Neural cell (in vitro differentiated cells): ENCODE measurements around the gene MAVS. TPM values are rescaled to one million over a fixed set of nuclear protein-coding genes. Genes with fewer than 3 reads are reported as not detected.

Experiments used
- H2AFZ ChIP-seq: fragments of 200-600, 300-800 bp; sonication (generic), shearing (Covaris generic); 2 replicates; pipeline ENCODE4 v1.6.0; 2014; ENCODE audit warnings: low read depth, mild to moderate bottlenecking, antibody characterized with exemption, low read length, moderate library complexity
- H3F3A ChIP-seq: fragments of 200-600 bp; shearing (Covaris generic); 2 replicates; pipeline ENCODE4 v1.6.1; 2016; ENCODE audit warnings: mild to moderate bottlenecking, moderate library complexity, mixed read lengths, antibody characterized with exemption, low read length; ENCODE audit not compliant: insufficient read depth, poor library complexity, severe bottlenecking
- H3K27ac ChIP-seq: fragments of 200-600, 300-800 bp; sonication (generic), shearing (Covaris generic); 2 replicates; pipeline ENCODE4 v1.5.1; 2014; ENCODE audit warnings: mild to moderate bottlenecking, low read length, moderate library complexity
- H3K27me3 ChIP-seq: fragments of 300-800, 200-600 bp; sonication (generic), shearing (Covaris generic); 2 replicates; pipeline ENCODE4 v1.6.0; 2014; ENCODE audit warnings: mild to moderate bottlenecking, low read depth, low read length, moderate library complexity; ENCODE audit not compliant: insufficient read depth
- H3K36me3 ChIP-seq: fragments of 300-800, 200-600 bp; sonication (generic), shearing (Covaris generic); 2 replicates; pipeline ENCODE4 v1.5.1; 2014; ENCODE audit warnings: mild to moderate bottlenecking, antibody characterized with exemption, low read length, moderate library complexity; ENCODE audit not compliant: insufficient read depth
- H3K4me2 ChIP-seq: fragments of 300-800, 200-600 bp; sonication (generic), shearing (Covaris generic); 2 replicates; pipeline ENCODE4 v1.6.0; 2014; ENCODE audit warnings: mild to moderate bottlenecking, low read length
- H3K4me3 ChIP-seq: fragments of 300-800, 200-600 bp; sonication (generic), shearing (Covaris generic); 2 replicates; pipeline ENCODE4 v1.5.1; 2014; ENCODE audit warnings: mild to moderate bottlenecking, low read length, moderate library complexity
- H3K79me2 ChIP-seq: fragments of 200-600 bp; shearing (Covaris generic); replicated peaks from 2 replicates; pipeline ENCODE4 v1.6.0; 2014; ENCODE audit warnings: mild to moderate bottlenecking, low read length, moderate library complexity; ENCODE audit not compliant: insufficient read depth
- H3K9ac ChIP-seq: fragments of 300-800, 200-600 bp; sonication (generic), shearing (Covaris generic); 2 replicates; pipeline ENCODE4 v1.6.1; 2016; ENCODE audit warnings: mild to moderate bottlenecking, low read length, mixed read lengths
- H3K9me2 ChIP-seq: fragments of 200-600 bp; shearing (Covaris generic); 2 replicates; pipeline ENCODE4 v1.6.1; 2016; ENCODE audit warnings: mild to moderate bottlenecking, low read length, mixed read lengths; ENCODE audit not compliant: insufficient read depth
- H3K9me3 ChIP-seq: fragments of 200-600, 300-800 bp; sonication (generic), shearing (Covaris generic); 2 replicates; pipeline ENCODE4 v1.6.1; 2016; ENCODE audit warnings: mild to moderate bottlenecking, mixed run types, low read length, moderate library complexity, mixed read lengths
- H4K20me1 ChIP-seq: fragments of 200-600 bp; shearing (Covaris generic); 2 replicates; pipeline ENCODE4 v1.6.1; 2016; ENCODE audit warnings: mild to moderate bottlenecking, mixed run types; ENCODE audit not compliant: insufficient read depth
- EP300 ChIP-seq: fragments of 450-650 bp; conservative IDR thresholded peaks from 2 replicates; pipeline ENCODE4 v1.6.1; 2014; ENCODE audit warnings: antibody characterized with exemption, mild to moderate bottlenecking, moderate library complexity; ENCODE audit not compliant: poor library complexity, severe bottlenecking
- EZH2 ChIP-seq: fragments of 200-600, 300-800 bp; shearing (Covaris generic), sonication (generic); IDR thresholded peaks from 2 replicates; pipeline ENCODE4 v1.6.1; 2014; ENCODE audit warnings: antibody characterized with exemption, low read length, borderline replicate concordance, mild to moderate bottlenecking; ENCODE audit not compliant: insufficient read depth, poor library complexity, severe bottlenecking
- MXI1 ChIP-seq: fragments of 450-650 bp; conservative IDR thresholded peaks from 2 replicates; pipeline ENCODE4 v1.6.1; 2014; ENCODE audit warnings: antibody characterized with exemption, mild to moderate bottlenecking; ENCODE audit not compliant: poor library complexity, severe bottlenecking
- POLR2AphosphoS5 ChIP-seq: IDR thresholded peaks from 2 replicates; pipeline ENCODE4 v1.6.1; 2012
- RAD21 ChIP-seq: fragments of 450-650 bp; conservative IDR thresholded peaks from 2 replicates; pipeline ENCODE4 v1.6.1; 2014; ENCODE audit warnings: antibody characterized with exemption, mild to moderate bottlenecking, moderate library complexity
- SMC3 ChIP-seq: fragments of 450-650 bp; conservative IDR thresholded peaks from 2 replicates; pipeline ENCODE4 v1.6.1; 2014; ENCODE audit warnings: antibody characterized with exemption, mild to moderate bottlenecking, moderate library complexity; ENCODE audit not compliant: poor library complexity
- TAF1 ChIP-seq: IDR thresholded peaks from 2 replicates; pipeline ENCODE4 v1.6.1; 2012; ENCODE audit warnings: low read depth
- polyA plus RNA-seq: library from polyadenylated mRNA; depleted of rRNA; stranded (reverse); fragments of >200 nt; gene quantifications from 2 replicates; pipeline ENCODE4 v1.2.3, GENCODE V29; 2014
- TF ChIP-seq, protein P1 (sequence below): IDR thresholded peaks from 2 replicates; pipeline ENCODE4 v1.6.1; 2012; ENCODE audit warnings: borderline replicate concordance
- TF ChIP-seq, protein P2 (sequence below): fragments of 450-650 bp; IDR thresholded peaks from 2 replicates; pipeline ENCODE4 v1.5.1; 2014; ENCODE audit warnings: antibody characterized with exemption, mild to moderate bottlenecking, moderate library complexity; ENCODE audit not compliant: poor library complexity, severe bottlenecking

The MAVS gene
- polyA plus RNA-seq, 1 donor from 2014 or later: 5.4 TPM

DNA sequence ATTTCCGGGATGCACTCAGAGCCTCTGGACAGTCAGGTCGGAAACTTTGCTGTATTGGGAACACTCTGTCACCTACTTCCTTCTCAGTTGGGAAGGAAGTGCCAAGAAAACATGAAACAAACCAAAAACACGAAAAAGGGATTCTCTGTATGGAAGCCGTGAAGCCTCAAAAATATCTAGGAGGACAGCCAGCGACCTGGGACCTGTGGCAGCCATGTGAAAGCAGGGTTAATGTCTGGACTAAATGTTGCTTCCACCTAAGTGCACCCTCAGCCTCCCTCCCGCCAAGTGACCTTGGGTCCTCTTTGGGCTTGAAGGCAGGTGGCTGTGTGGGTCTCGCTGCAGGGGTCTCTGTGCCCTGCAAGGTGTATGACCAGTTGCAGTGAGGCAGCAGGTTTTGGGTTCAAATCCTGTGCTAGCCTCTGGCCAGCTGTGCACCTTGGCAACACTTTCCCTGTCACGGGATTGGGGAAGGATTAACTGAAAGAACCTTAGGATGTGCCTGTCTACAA, 851 bp downstream of the MAVS start:
- Histone ChIP-seq H3K9me3 (no peaks in the 10 kb centered on the region), H3F3A (no peaks in the 10 kb centered on the region), H3K27me3 (no peaks in the 10 kb centered on the region), H3K36me3 (no peaks in the 10 kb centered on the region), H3K79me2 (peaks cover 8% of the 10 kb centered on the region), H3K4me3 (peak overlapping the region; percentile 99), H3K9me2 (no peaks in the 10 kb centered on the region), H4K20me1 (no peaks in the 10 kb centered on the region), H3K27ac (peak overlapping the region; percentile 65), H3K4me2 (peak overlapping the region; percentile 95), H3K9ac (peak overlapping the region; percentile 88), H2AFZ (peak overlapping the region; percentile 97)
- TF ChIP-seq RAD21 (no peak), SMC3 (no peak), TAF1 (no peak), MXI1 (no peak), EP300 (no peak), EZH2 (no peak), POLR2AphosphoS5 (no peak)
- TF ChIP-seq, protein P1, sequence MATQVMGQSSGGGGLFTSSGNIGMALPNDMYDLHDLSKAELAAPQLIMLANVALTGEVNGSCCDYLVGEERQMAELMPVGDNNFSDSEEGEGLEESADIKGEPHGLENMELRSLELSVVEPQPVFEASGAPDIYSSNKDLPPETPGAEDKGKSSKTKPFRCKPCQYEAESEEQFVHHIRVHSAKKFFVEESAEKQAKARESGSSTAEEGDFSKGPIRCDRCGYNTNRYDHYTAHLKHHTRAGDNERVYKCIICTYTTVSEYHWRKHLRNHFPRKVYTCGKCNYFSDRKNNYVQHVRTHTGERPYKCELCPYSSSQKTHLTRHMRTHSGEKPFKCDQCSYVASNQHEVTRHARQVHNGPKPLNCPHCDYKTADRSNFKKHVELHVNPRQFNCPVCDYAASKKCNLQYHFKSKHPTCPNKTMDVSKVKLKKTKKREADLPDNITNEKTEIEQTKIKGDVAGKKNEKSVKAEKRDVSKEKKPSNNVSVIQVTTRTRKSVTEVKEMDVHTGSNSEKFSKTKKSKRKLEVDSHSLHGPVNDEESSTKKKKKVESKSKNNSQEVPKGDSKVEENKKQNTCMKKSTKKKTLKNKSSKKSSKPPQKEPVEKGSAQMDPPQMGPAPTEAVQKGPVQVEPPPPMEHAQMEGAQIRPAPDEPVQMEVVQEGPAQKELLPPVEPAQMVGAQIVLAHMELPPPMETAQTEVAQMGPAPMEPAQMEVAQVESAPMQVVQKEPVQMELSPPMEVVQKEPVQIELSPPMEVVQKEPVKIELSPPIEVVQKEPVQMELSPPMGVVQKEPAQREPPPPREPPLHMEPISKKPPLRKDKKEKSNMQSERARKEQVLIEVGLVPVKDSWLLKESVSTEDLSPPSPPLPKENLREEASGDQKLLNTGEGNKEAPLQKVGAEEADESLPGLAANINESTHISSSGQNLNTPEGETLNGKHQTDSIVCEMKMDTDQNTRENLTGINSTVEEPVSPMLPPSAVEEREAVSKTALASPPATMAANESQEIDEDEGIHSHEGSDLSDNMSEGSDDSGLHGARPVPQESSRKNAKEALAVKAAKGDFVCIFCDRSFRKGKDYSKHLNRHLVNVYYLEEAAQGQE: no peak
- TF ChIP-seq, protein P2, sequence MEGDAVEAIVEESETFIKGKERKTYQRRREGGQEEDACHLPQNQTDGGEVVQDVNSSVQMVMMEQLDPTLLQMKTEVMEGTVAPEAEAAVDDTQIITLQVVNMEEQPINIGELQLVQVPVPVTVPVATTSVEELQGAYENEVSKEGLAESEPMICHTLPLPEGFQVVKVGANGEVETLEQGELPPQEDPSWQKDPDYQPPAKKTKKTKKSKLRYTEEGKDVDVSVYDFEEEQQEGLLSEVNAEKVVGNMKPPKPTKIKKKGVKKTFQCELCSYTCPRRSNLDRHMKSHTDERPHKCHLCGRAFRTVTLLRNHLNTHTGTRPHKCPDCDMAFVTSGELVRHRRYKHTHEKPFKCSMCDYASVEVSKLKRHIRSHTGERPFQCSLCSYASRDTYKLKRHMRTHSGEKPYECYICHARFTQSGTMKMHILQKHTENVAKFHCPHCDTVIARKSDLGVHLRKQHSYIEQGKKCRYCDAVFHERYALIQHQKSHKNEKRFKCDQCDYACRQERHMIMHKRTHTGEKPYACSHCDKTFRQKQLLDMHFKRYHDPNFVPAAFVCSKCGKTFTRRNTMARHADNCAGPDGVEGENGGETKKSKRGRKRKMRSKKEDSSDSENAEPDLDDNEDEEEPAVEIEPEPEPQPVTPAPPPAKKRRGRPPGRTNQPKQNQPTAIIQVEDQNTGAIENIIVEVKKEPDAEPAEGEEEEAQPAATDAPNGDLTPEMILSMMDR: no peak

DNA sequence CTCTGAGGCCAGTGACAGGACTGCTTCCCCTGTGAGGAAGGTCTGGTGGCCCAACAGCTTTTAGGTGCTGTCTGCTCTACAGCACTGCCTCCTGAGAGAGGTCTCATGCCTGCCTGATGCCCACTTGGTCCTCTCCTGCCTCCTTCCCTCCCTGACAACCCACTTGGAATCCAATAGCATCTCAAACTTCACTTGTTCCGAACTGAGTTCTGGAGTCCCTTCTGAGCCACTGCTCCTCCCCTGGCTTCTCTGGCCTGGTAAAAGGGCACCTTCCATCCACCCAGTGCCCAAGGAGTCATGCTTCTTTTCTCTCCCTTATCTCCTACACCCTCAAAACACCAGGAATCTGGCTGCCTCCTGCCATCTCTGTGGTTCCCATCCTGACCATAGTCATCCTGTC, 1.9 kb downstream of the MAVS start:
- no peaks in the 10 kb centered on the region for H3K9me2 ChIP-seq
- H3K9ac ChIP-seq: no peak overlapping the region
- no peaks in the 10 kb centered on the region for H3K27me3 ChIP-seq
- H3K27ac ChIP-seq: no peak overlapping the region
- H3K9me3 ChIP-seq: no peaks in the 10 kb centered on the region
- no peak overlapping the region for H3K4me3 ChIP-seq
- H3K4me2 ChIP-seq: no peak overlapping the region
- H3K36me3 ChIP-seq: no peaks in the 10 kb centered on the region
- TF ChIP-seq, protein P1: no peak
- TF ChIP-seq, protein P2: no peak
- TF ChIP-seq MXI1 (no peak), SMC3 (no peak), POLR2AphosphoS5 (no peak), EZH2 (no peak), EP300 (no peak), TAF1 (no peak), RAD21 (no peak)
- no peak overlapping the region for H2AFZ ChIP-seq
- no peaks in the 10 kb centered on the region for H3F3A ChIP-seq
- H3K79me2 ChIP-seq: peaks cover 8% of the 10 kb centered on the region
- H4K20me1 ChIP-seq: no peaks in the 10 kb centered on the region
